Testis (tissue), 3 donors: Measurements from ENCODE around the gene LARP1. TPM values are rescaled to one million over a fixed set of nuclear protein-coding genes. Genes with fewer than 3 reads are reported as not detected.
"Not testable (repeated sequence)": the region's sequence is repeated elsewhere in the genome, so short reads cannot be mapped to it uniquely, and the experiment has no call there.

ENCODE experiments used
- DNase-seq: peaks from one replicate; pipeline ENCODE4 v3.0.0-alpha.2; 2019
- H3K27ac ChIP-seq, 2 donors: fragments of 200-600 bp; sonication (generic); one replicate each; pipeline ENCODE4 v1.5.1; 2019
- H3K27me3 ChIP-seq: fragments of 200-600 bp; sonication (generic); one replicate; pipeline ENCODE4 v1.5.1; 2019
- H3K36me3 ChIP-seq: fragments of 200-600 bp; sonication (generic); one replicate; pipeline ENCODE4 v1.5.1; 2017; ENCODE audit warnings: low read depth; ENCODE audit errors: missing control alignments
- H3K4me1 ChIP-seq: fragments of 200-600 bp; sonication (generic); one replicate; pipeline ENCODE4 v1.5.1; 2019
- H3K4me3 ChIP-seq, 2 donors: fragments of 200-600 bp; sonication (generic); one replicate each; pipeline ENCODE4 v1.5.1; 2017 to 2019
- H3K9me3 ChIP-seq: fragments of 200-600 bp; sonication (generic); one replicate; pipeline ENCODE4 v1.5.1; 2017
- POLR2A ChIP-seq: fragments of 450-650 bp; IDR thresholded peaks from one replicate; pipeline ENCODE4 v1.6.1; 2017; ENCODE audit warnings: antibody characterized with exemption, mild to moderate bottlenecking, moderate library complexity
- WGBS, 2 donors: methylation state at CpG; one replicate each; pipeline ENCODE4 v1.1.5; 2018; 5-methylcytosine and 5-hydroxymethylcytosine counted together
- intact Hi-C: fragments of 100-400 bp; cut with DNase I; formaldehyde crosslinking; loops from one replicate; pipeline ENCODE4 v1.15.1; 2023; ENCODE audit warnings: low total_unique reads
- polyA plus RNA-seq: library from polyadenylated mRNA; stranded (reverse); fragments of 350-450 nt; fragmentation: Illumina TruSeq; extraction: RNeasy Lipid Tissue Mini Kit (QIAGEN cat#74804); gene quantifications from one replicate; pipeline ENCODE4 v1.2.3, GENCODE V29; 2014; ENCODE audit warnings: low read depth, low replicate concordance; ENCODE audit not compliant: insufficient read depth
- total RNA-seq, 2 donors: library from RNA; depleted of rRNA; stranded (reverse); fragments of >200 nt; gene quantifications; one replicate each; pipeline ENCODE4 v1.2.3, GENCODE V29; 2016
- TF ChIP-seq, protein P1 (sequence below), 3 experiments: fragments of 450-650 bp in 2 of 3; fragments of 200-600 bp in 1 of 3; sonication (generic) in 1 of 3; IDR thresholded peaks; one replicate each; pipeline ENCODE4 v1.5.1; 2016 to 2019; ENCODE audit warnings: antibody characterized with exemption in 3 of 3, mild to moderate bottlenecking in 2 of 3, moderate library complexity in 1 of 3

LARP1 gene
- total and polyA plus RNA-seq, 3 donors from 2014 or later: 118 to 174 (median 169) TPM

DNA sequence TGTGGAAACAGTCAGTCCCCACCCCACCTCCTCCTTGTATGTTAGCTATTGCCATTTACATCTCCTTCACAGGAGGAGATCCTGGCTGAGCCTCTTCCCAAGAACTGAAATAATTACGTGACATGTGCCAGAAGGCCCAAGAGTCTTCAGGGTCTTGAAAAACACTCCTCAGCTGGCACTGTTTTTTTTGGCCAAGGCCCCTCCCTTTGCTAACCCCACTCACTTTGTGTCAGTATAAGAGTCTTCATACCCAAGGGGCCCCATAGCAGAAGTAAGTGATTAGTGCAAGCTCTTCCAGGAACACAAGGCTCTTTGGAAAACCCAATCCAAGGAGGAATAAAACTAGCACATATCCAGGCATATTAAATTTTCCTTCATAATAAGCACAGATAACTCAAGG lies 5.7 kb upstream of the LARP1 start:
- Histone ChIP-seq H3K36me3 (no peaks in the 10 kb centered on the region), H3K4me1 (peaks cover 13% of the 10 kb centered on the region), H3K9me3 (no peaks in the 10 kb centered on the region), H3K27me3 (no peaks in the 10 kb centered on the region), H3K27ac (no peak overlapping the region), H3K4me3 (no peak overlapping the region)
- WGBS, 2 donors: 70 to 82% methylated on average over 1 of the region's 1 CpG
- intact Hi-C loops: no loop called here
- DNase-seq: no peak
- TF ChIP-seq POLR2A: no peak
- TF ChIP-seq, protein P1, sequence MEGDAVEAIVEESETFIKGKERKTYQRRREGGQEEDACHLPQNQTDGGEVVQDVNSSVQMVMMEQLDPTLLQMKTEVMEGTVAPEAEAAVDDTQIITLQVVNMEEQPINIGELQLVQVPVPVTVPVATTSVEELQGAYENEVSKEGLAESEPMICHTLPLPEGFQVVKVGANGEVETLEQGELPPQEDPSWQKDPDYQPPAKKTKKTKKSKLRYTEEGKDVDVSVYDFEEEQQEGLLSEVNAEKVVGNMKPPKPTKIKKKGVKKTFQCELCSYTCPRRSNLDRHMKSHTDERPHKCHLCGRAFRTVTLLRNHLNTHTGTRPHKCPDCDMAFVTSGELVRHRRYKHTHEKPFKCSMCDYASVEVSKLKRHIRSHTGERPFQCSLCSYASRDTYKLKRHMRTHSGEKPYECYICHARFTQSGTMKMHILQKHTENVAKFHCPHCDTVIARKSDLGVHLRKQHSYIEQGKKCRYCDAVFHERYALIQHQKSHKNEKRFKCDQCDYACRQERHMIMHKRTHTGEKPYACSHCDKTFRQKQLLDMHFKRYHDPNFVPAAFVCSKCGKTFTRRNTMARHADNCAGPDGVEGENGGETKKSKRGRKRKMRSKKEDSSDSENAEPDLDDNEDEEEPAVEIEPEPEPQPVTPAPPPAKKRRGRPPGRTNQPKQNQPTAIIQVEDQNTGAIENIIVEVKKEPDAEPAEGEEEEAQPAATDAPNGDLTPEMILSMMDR (IDR thresholded peaks at IDR 0.05): no peak

DNA sequence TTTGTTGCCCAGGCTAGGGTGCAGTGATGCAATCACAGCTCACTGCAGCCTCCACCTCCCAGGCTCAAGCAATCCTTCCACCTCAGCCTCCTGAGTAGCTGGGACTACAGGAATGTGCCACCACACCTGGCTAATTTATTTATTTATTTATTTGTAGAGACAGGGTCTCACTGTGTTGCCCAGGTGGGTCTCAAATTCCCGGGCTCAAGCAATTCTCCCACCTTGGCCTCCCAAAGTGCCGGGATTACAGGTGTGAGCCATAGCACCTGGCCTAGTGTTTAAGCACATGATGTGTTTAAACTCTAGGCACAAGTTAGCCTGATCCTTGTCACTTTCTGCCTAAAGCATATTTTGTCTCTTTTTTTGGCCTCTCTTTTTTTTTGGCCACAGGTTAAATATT lies 4.5 kb upstream of the LARP1 start:
- H3K27ac ChIP-seq, H3K4me3 ChIP-seq, DNase-seq, H3K9me3 ChIP-seq, H3K36me3 ChIP-seq, H3K27me3 ChIP-seq: not testable (repeated sequence)
- intact Hi-C loops: loop anchor here (10.0 kb wide), 1 partner anchor 66 kb away; no protein-coding TSS in a partner anchor
- peaks cover 14% of the 10 kb centered on the region for H3K4me1 ChIP-seq
- 89 to 97% methylated on average over 2 of the region's 2 CpGs for WGBS, 2 donors

DNA sequence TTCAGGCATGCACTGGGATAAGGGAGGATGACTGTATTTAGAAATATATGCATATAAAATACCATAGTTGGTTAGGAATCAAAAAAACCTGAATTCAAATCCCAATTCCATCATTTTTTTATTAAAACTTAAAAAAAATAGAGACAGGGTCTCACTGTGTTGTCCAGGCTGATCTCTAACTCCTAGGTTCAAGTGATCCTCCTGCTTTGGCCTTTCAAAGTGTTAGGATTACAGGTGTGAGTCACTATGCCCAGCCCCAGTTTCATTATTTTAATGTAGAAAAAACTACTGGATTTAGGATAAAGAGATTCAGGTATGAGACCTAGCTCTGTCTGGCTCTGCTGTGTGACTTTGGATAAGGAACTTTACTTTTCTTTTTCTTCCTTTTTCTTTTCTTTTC lies 3.3 kb upstream of the LARP1 start:
- H3K36me3 ChIP-seq: no peaks in the 10 kb centered on the region
- no peak for TF ChIP-seq POLR2A
- TF ChIP-seq, protein P1 (IDR thresholded peaks at IDR 0.05): no peak
- DNase-seq: no peak
- H3K4me1 ChIP-seq: peaks cover 14% of the 10 kb centered on the region
- H3K9me3 ChIP-seq: no peaks in the 10 kb centered on the region
- no peaks in the 10 kb centered on the region for H3K27me3 ChIP-seq
- intact Hi-C loops: loop anchor here (10.0 kb wide), 1 partner anchor 67 kb away; no protein-coding TSS in a partner anchor
- H3K27ac ChIP-seq: no peak overlapping the region
- H3K4me3 ChIP-seq: no peak overlapping the region

DNA sequence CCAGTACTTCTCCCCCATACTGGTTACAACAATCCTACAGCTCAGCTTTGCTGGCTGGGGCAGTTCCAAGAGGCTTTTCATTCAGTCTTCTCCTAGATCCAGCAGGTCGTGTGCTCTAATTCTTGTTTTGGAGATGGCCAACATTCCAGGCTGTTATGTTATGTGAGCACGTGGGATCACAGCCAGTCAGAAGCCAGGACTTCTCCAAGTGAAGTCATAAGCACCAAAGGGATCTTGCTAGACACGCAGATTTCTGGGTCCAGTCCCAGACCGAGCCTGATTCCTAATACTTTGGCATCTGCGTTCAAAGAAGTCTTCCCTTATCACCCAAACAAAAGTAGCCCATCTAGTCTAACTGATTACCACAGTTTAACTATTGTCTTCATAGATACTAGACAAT lies 1.4 kb upstream of the LARP1 start:
- no peaks in the 10 kb centered on the region for H3K36me3 ChIP-seq
- H3K4me1 ChIP-seq: peaks cover 24% of the 10 kb centered on the region
- H3K4me3 ChIP-seq: no peak overlapping the region
- H3K27me3 ChIP-seq: no peaks in the 10 kb centered on the region
- peak; percentile 91 for DNase-seq
- peak; percentile 53 for TF ChIP-seq POLR2A
- TF ChIP-seq, protein P1 (IDR thresholded peaks at IDR 0.05): no peak
- no peaks in the 10 kb centered on the region for H3K9me3 ChIP-seq
- WGBS, 2 donors: 7 to 13% methylated on average over 5 of the region's 5 CpGs
- H3K27ac ChIP-seq: peak overlapping the region; percentile 94 to 97
- intact Hi-C loops: loop anchor here (10.0 kb wide), 1 partner anchor 69 kb away; no protein-coding TSS in a partner anchor

DNA sequence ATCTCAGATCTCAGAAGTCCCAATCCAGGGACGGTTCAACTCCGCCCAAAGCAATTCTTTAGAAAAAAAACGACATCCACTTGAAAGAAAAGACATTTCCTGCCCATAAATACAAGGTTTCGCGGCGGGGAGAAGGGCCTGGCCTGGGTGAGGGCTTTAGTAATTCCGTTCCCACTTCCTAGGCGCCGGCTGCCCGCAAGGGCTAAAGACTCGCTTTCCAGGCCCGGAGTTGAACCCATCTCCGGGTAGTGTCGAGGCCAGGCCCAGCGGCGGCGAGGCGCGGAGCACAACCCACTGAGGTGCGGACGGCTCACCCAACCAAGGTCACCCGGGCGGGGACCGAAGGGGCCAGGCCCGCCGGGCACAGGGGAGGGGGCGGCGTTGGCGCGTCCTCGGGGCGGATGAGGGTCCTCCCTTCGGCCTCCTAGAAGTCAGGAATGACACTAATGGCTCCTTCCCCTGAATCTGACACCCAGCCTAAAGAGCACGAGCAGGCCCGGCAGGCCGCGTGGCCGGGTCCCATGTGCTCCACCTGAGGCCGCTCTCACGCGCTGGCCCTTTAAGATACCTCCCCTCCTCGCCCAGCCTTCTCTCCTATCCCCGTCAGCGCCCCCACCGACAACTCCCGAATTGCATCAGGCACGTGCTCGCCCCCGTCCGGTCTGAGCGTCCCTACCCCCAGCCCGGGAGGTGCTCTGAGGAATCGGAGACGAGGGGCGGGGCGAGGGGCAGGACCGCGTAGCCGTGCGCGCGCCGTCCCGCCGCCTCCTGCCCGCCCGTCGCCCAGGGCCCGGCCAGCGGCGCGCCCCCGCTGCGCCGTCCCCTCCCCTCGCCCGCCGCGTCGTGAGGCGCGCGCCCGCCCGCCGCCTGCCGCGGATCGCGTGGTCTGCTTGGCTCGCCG lies 467 bp upstream of the LARP1 start:
- Histone ChIP-seq H3K27me3 (no peaks in the 10 kb centered on the region), H3K36me3 (no peaks in the 10 kb centered on the region), H3K9me3 (no peaks in the 10 kb centered on the region), H3K4me3 (peak overlapping the region; percentile 90 to 99), H3K4me1 (peaks cover 27% of the 10 kb centered on the region), H3K27ac (peak overlapping the region; percentile 99)
- TF ChIP-seq, protein P1 (IDR thresholded peaks at IDR 0.05): peak; percentile 17 to 59 (median 21)
- TF ChIP-seq POLR2A: peak; percentile 58
- intact Hi-C loops: loop anchor here (5.0 to 10.0 kb wide), 2 partner anchors 70 to 103 kb away; partner anchors contain the start of gene CNOT8
- WGBS, 2 donors: 0 to 1% methylated on average over 26 to 59 of the region's 92 CpGs
- peak; percentile 100 for DNase-seq
